Natural killer cell treated with Interleukin-12 subunit alpha and Interleukin-12 subunit beta and Interleukin-15 and Interleukin-18, amount 100 ng/mL, for 72 hours (primary cell): Measurements from ENCODE around the gene WEE2. TPM values are rescaled to one million over a fixed set of nuclear protein-coding genes. Genes with fewer than 3 reads are reported as not detected.

Source experiments
- ATAC-seq, 2 donors: fragments of 150-1000 bp; cut with Tn5 transposase in 1 of 2; sonication (Bioruptor Pico), chemical (Tn5 transposase) in 1 of 2; 2 replicates each; pipeline ENCODE4 v1.10.0; 2021
- DNase-seq: peaks from one replicate; pipeline ENCODE4 v3.0.0; 2022; ENCODE audit warnings: low spot score
- H3K27ac Mint-ChIP-seq, 2 donors: 1 replicate in 1 of 2; 2 replicates in 1 of 2; pipeline ENCODE4 v1.8.0; 2022; ENCODE audit warnings: mixed read lengths in 2 of 2, mild to moderate bottlenecking in 1 of 2, moderate library complexity in 1 of 2
- H3K27me3 Mint-ChIP-seq, 2 donors: 1 replicate in 1 of 2; 2 replicates in 1 of 2; pipeline ENCODE4 v1.8.0; 2022; ENCODE audit warnings: mixed read lengths in 2 of 2
- H3K36me3 Mint-ChIP-seq: one replicate; pipeline ENCODE4 v1.8.0; 2022; ENCODE audit warnings: mixed read lengths
- H3K4me1 Mint-ChIP-seq, 2 donors: 1 replicate in 1 of 2; 2 replicates in 1 of 2; pipeline ENCODE4 v1.8.0; 2022; ENCODE audit warnings: low read depth in 2 of 2, mixed read lengths in 2 of 2, mild to moderate bottlenecking in 1 of 2
- H3K4me3 Mint-ChIP-seq: one replicate; pipeline ENCODE4 v1.8.0; 2022; ENCODE audit warnings: mixed read lengths
- H3K9me3 Mint-ChIP-seq: 2 replicates; pipeline ENCODE4 v1.8.0; 2022; ENCODE audit warnings: mixed read lengths
- total RNA-seq, 2 donors: library from RNA; stranded (reverse); gene quantifications; one replicate each; pipeline ENCODE4 v1.2.3, GENCODE V29; 2022

The WEE2 gene
- total RNA-seq, 2 donors from 2014 or later = 0.17 TPM; not detected in 1

GRCh38 chr7:141709749-141710148 is 1.6 kb downstream of the WEE2 start:
- Mint-ChIP-seq H3K36me3 (peaks cover 9% of the 10 kb centered on the region), H3K27me3 (peaks cover 0 to 2% of the 10 kb centered on the region in 2 donors), H3K9me3 (no peaks in the 10 kb centered on the region), H3K4me3 (no peak overlapping the region), H3K27ac (peak overlapping the region in 1 of 2 donors; percentile 0), H3K4me1 (peaks cover 23 to 30% of the 10 kb centered on the region in 2 donors)
- ATAC-seq (no peak), DNase-seq (no peak)

GRCh38 chr7:141710301-141710700 is 2.1 kb downstream of the WEE2 start:
- peaks cover 23 to 30% of the 10 kb centered on the region in 2 donors for H3K4me1 Mint-ChIP-seq
- no peak overlapping the region for H3K4me3 Mint-ChIP-seq
- DNase-seq = no peak
- H3K9me3 Mint-ChIP-seq = no peaks in the 10 kb centered on the region
- H3K36me3 Mint-ChIP-seq = peaks cover 9% of the 10 kb centered on the region
- ATAC-seq = no peak
- H3K27ac Mint-ChIP-seq = peak overlapping the region in 1 of 2 donors; percentile 0
- H3K27me3 Mint-ChIP-seq = peaks cover 0 to 2% of the 10 kb centered on the region in 2 donors

- DNase-seq = no peak
- Mint-ChIP-seq H3K36me3 (peaks cover 9% of the 10 kb centered on the region), H3K27me3 (no peaks in the 10 kb centered on the region), H3K27ac (peak overlapping the region in 1 of 2 donors; percentile 0), H3K9me3 (no peaks in the 10 kb centered on the region), H3K4me1 (peaks cover 23 to 30% of the 10 kb centered on the region in 2 donors), H3K4me3 (no peak overlapping the region)
- ATAC-seq = no peak
These were observed 4.6 kb downstream of the WEE2 start for GRCh38 chr7:141712603-141713255.

GRCh38 chr7:141713890-141714289 is 5.7 kb downstream of the WEE2 start:
- peaks cover 23 to 30% of the 10 kb centered on the region in 2 donors for H3K4me1 Mint-ChIP-seq
- DNase-seq (no peak), ATAC-seq (no peak)
- H3K4me3 Mint-ChIP-seq = no peak overlapping the region
- H3K9me3 Mint-ChIP-seq = no peaks in the 10 kb centered on the region
- H3K27me3 Mint-ChIP-seq = no peaks in the 10 kb centered on the region
- no peak overlapping the region for H3K27ac Mint-ChIP-seq
- H3K36me3 Mint-ChIP-seq = peaks cover 9% of the 10 kb centered on the region

GRCh38 chr7:141714571-141714970 is 6.4 kb downstream of the WEE2 start:
- no peaks in the 10 kb centered on the region for H3K27me3 Mint-ChIP-seq
- no peak overlapping the region for H3K4me3 Mint-ChIP-seq
- H3K27ac Mint-ChIP-seq = no peak overlapping the region
- H3K36me3 Mint-ChIP-seq = peaks cover 9% of the 10 kb centered on the region
- H3K9me3 Mint-ChIP-seq = no peaks in the 10 kb centered on the region
- DNase-seq = no peak
- H3K4me1 Mint-ChIP-seq = peaks cover 23 to 30% of the 10 kb centered on the region in 2 donors
- ATAC-seq = no peak

- Mint-ChIP-seq H3K27ac (no peak overlapping the region), H3K4me3 (no peak overlapping the region), H3K9me3 (no peaks in the 10 kb centered on the region), H3K36me3 (peaks cover 9% of the 10 kb centered on the region), H3K4me1 (peaks cover 23 to 28% of the 10 kb centered on the region in 2 donors), H3K27me3 (no peaks in the 10 kb centered on the region)
- DNase-seq (no peak), ATAC-seq (no peak)
These were observed 6.9 kb downstream of the WEE2 start for GRCh38 chr7:141715018-141715417.

- Mint-ChIP-seq H3K9me3 (no peaks in the 10 kb centered on the region), H3K27me3 (no peaks in the 10 kb centered on the region), H3K36me3 (peaks cover 1% of the 10 kb centered on the region), H3K4me3 (no peak overlapping the region), H3K27ac (no peak overlapping the region), H3K4me1 (peaks cover 15 to 18% of the 10 kb centered on the region in 2 donors)
- ATAC-seq (no peak), DNase-seq (no peak)
These were observed 7.9 kb downstream of the WEE2 start for GRCh38 chr7:141715794-141716689.

- ATAC-seq (no peak), DNase-seq (no peak)
- H3K27ac Mint-ChIP-seq = no peak overlapping the region
- H3K27me3 Mint-ChIP-seq = no peaks in the 10 kb centered on the region
- no peak overlapping the region for H3K4me3 Mint-ChIP-seq
- no peaks in the 10 kb centered on the region for H3K9me3 Mint-ChIP-seq
- no peaks in the 10 kb centered on the region for H3K36me3 Mint-ChIP-seq
- peaks cover 2 to 3% of the 10 kb centered on the region in 2 donors for H3K4me1 Mint-ChIP-seq
These were observed 9.3 kb downstream of the WEE2 start for GRCh38 chr7:141717450-141717849.

GRCh38 chr7:141722529-141722928 is 14.4 kb downstream of the WEE2 start:
- Mint-ChIP-seq H3K4me1 (no peaks in the 10 kb centered on the region), H3K36me3 (no peaks in the 10 kb centered on the region), H3K27ac (no peak overlapping the region), H3K27me3 (no peaks in the 10 kb centered on the region), H3K4me3 (no peak overlapping the region), H3K9me3 (no peaks in the 10 kb centered on the region)
- DNase-seq = no peak
- no peak for ATAC-seq

GRCh38 chr7:141729020-141729419 is 20.9 kb downstream of the WEE2 start:
- no peaks in the 10 kb centered on the region for H3K9me3 Mint-ChIP-seq
- no peak for ATAC-seq
- H3K27ac Mint-ChIP-seq = no peak overlapping the region
- no peaks in the 10 kb centered on the region for H3K27me3 Mint-ChIP-seq
- H3K36me3 Mint-ChIP-seq = no peaks in the 10 kb centered on the region
- DNase-seq = no peak
- no peaks in the 10 kb centered on the region for H3K4me1 Mint-ChIP-seq
- no peak overlapping the region for H3K4me3 Mint-ChIP-seq

GRCh38 chr7:141731476-141732149 is 23.5 kb downstream of the WEE2 start:
- no peak for ATAC-seq

GRCh38 chr7:141737118-141737835 is 29.1 kb downstream of the WEE2 start:
- peaks cover 28 to 42% of the 10 kb centered on the region in 2 donors for H3K4me1 Mint-ChIP-seq
- DNase-seq = no peak
- peaks cover 22% of the 10 kb centered on the region for H3K36me3 Mint-ChIP-seq
- H3K4me3 Mint-ChIP-seq = peak overlapping the region; percentile 97
- no peak for ATAC-seq
- H3K9me3 Mint-ChIP-seq = no peaks in the 10 kb centered on the region
- H3K27me3 Mint-ChIP-seq = no peaks in the 10 kb centered on the region
- peak overlapping the region; percentile 89 to 98 for H3K27ac Mint-ChIP-seq

More at GRCh38 chr7:141731476-141732149, 23.5 kb downstream of the WEE2 start:
- Mint-ChIP-seq H3K27ac (no peak overlapping the region), H3K27me3 (no peaks in the 10 kb centered on the region), H3K9me3 (no peaks in the 10 kb centered on the region), H3K36me3 (no peaks in the 10 kb centered on the region), H3K4me3 (no peak overlapping the region), H3K4me1 (peaks cover 0 to under 1% of the 10 kb centered on the region in 2 donors)
- DNase-seq = no peak
